WTC11 (cell line): ENCODE data around the gene ZSCAN10.

Experiments used
- ZNF232 ChIP-seq: sonication (generic); formaldehyde crosslinking; IDR thresholded peaks from 2 replicates; pipeline ENCODE4 v1.8.0; 2022; ENCODE audit warnings: mild to moderate bottlenecking, missing genetic modification reagents
- TF ChIP-seq, protein P1 (sequence below): fragments of 200-600 bp; IDR thresholded peaks from 2 replicates; pipeline ENCODE4 v1.8.0; 2022; ENCODE audit warnings: antibody characterized with exemption
- TF ChIP-seq, protein P2 (sequence below): sonication (generic); formaldehyde crosslinking; IDR thresholded peaks from 2 replicates; pipeline ENCODE4 v1.8.0; 2022; ENCODE audit warnings: mild to moderate bottlenecking, missing genetic modification reagents

DNA sequence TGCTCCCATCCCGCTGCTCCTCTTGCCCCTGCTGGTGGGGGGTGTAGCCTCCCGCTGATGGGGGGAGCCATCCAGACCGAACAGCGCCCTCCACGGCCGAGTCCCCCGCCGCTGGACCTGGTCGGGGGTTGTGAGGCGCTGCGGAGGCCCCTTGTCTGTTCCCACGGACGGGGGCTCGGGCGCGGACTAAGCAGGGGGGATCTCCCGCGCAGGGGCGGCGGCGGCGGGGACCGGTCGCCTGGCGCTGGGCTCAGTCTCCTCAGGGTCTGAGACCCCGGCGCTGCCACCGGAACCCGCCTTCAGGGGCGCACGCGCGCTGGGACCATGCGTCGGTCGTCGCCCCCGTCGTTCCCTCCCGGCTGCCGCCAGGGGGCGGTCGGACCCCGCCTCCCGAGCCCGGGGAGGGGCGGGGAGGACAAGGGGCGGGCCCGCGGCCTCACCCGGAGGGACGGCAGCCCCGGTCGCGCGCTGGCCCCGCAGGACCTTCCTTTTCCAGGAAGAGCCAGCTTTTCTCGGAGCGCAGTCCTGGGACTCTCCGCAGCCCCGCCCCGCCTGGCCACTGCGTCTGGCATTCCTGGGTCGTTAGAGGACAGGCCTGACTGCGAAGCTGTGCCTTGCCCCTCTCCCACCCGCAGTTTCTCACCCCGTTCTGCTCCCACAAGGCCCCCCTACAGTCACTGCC, 39.9 kb downstream of the ZSCAN10 start:
- TF ChIP-seq, protein P1, sequence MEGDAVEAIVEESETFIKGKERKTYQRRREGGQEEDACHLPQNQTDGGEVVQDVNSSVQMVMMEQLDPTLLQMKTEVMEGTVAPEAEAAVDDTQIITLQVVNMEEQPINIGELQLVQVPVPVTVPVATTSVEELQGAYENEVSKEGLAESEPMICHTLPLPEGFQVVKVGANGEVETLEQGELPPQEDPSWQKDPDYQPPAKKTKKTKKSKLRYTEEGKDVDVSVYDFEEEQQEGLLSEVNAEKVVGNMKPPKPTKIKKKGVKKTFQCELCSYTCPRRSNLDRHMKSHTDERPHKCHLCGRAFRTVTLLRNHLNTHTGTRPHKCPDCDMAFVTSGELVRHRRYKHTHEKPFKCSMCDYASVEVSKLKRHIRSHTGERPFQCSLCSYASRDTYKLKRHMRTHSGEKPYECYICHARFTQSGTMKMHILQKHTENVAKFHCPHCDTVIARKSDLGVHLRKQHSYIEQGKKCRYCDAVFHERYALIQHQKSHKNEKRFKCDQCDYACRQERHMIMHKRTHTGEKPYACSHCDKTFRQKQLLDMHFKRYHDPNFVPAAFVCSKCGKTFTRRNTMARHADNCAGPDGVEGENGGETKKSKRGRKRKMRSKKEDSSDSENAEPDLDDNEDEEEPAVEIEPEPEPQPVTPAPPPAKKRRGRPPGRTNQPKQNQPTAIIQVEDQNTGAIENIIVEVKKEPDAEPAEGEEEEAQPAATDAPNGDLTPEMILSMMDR = peak; percentile 92
- 0 out of 2 replicates have a peak, but pooled peaks have one; percentile 34 for TF ChIP-seq ZNF232
- TF ChIP-seq, protein P2, sequence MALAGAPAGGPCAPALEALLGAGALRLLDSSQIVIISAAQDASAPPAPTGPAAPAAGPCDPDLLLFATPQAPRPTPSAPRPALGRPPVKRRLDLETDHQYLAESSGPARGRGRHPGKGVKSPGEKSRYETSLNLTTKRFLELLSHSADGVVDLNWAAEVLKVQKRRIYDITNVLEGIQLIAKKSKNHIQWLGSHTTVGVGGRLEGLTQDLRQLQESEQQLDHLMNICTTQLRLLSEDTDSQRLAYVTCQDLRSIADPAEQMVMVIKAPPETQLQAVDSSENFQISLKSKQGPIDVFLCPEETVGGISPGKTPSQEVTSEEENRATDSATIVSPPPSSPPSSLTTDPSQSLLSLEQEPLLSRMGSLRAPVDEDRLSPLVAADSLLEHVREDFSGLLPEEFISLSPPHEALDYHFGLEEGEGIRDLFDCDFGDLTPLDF (CRISPR knock-in tag) = no peak
